K562 (cell line): ENCODE data around the gene ATAD3C. TPM values are rescaled to one million over a fixed set of nuclear protein-coding genes. Genes with fewer than 3 reads are reported as not detected.
A peak's percentile ranks its signal among the peaks of the same experiment; 100 is the strongest.

Experiments used
- ERF ChIP-seq: fragments of 450-650 bp; formaldehyde crosslinking; IDR thresholded peaks from 2 replicates; pipeline ENCODE4 v1.4.0; 2020; ENCODE audit warnings: mild to moderate bottlenecking, mixed read lengths
- HDAC6 ChIP-seq: IDR thresholded peaks from 2 replicates; pipeline ENCODE4 v1.6.1; 2012; ENCODE audit warnings: low read depth, mild to moderate bottlenecking, control low read depth, inconsistent platforms, low read length, moderate library complexity
- HNRNPH1 ChIP-seq: fragments of 200-400 bp; formaldehyde crosslinking; optimal IDR thresholded peaks from 2 replicates; pipeline ENCODE3; 2017; ENCODE audit warnings: low read depth, mild to moderate bottlenecking, low read length, moderate library complexity
- MCM7 ChIP-seq, 2 experiments: fragments of 450-650 bp; IDR thresholded peaks; 2 replicates each; pipeline ENCODE4 v1.6.1; 2016 to 2018
- MTA3 ChIP-seq: fragments of 450-650 bp; formaldehyde crosslinking; IDR thresholded peaks from 2 replicates; pipeline ENCODE4 v1.6.1; 2017; ENCODE audit warnings: mild to moderate bottlenecking, borderline replicate concordance
- MXI1 ChIP-seq: IDR thresholded peaks from 2 replicates; pipeline ENCODE4 v1.6.1; 2011; ENCODE audit warnings: low read depth, mild to moderate bottlenecking, improper control_type of control experiment, low read length
- NR2C1 ChIP-seq, 2 experiments: fragments of 450-650 bp; IDR thresholded peaks; 2 replicates each; pipeline ENCODE4 v1.6.1; 2017; ENCODE audit warnings: mild to moderate bottlenecking in 2 of 2, antibody characterized with exemption in 1 of 2, inconsistent platforms in 1 of 2, missing compliant biosample characterization in 1 of 2, missing genetic modification characterization in 1 of 2
- TBP ChIP-seq: optimal IDR thresholded peaks from 2 replicates; pipeline ENCODE3; 2011; ENCODE audit warnings: low read depth, low read length, improper control_type of control experiment
- WHSC1 ChIP-seq: IDR thresholded peaks from one replicate; pipeline ENCODE4 v1.6.1; 2012; ENCODE audit warnings: low read length, control low read depth, inconsistent platforms
- ZBTB8A ChIP-seq: fragments of 450-650 bp; IDR thresholded peaks from 2 replicates; pipeline ENCODE4 v1.6.1; 2018; ENCODE audit warnings: mild to moderate bottlenecking, moderate library complexity; ENCODE audit not compliant: partially characterized antibody
- ZNF133 ChIP-seq: fragments of 250-450 bp; sonication (Bioruptor Pico); IDR thresholded peaks from 2 replicates; pipeline ENCODE4 v1.4.0; 2020; ENCODE audit warnings: mild to moderate bottlenecking
- polyA plus RNA-seq, 8 experiments: library from polyadenylated mRNA; depleted of rRNA in 4 of 8; stranded (reverse) in 5 of 8; unstranded in 3 of 8; fragments of >200 nt; fragmentation: Nextera tagmentation in 2 of 8; fragmentation: Illumina TruSeq in 1 of 8; extraction: Ambion mirVana in 2 of 8; extraction: Trizol in 1 of 8; gene quantifications; 2 replicates each; pipeline versions ENCODE4 v1.2.1 to v1.2.3, GENCODE V29; 2011 to 2014; ENCODE audit warnings: inconsistent platforms in 1 of 8, missing spikeins in 1 of 8
- total RNA-seq, 7 experiments: library from RNA; depleted of rRNA in 6 of 7; stranded (reverse); fragments of >200 nt in 6 of 7; fragmentation: Illumina TruSeq in 2 of 7; extraction: Trizol in 2 of 7; gene quantifications; 2 replicates each; pipeline versions ENCODE4 v1.2.1 to v1.2.3, GENCODE V29; 2011 to 2021; ENCODE audit warnings: low replicate concordance in 1 of 7
- TF ChIP-seq, protein P1 (sequence below): IDR thresholded peaks from 3 replicates; pipeline ENCODE4 v1.6.1; 2011; ENCODE audit warnings: borderline replicate concordance, mild to moderate bottlenecking, moderate library complexity; ENCODE audit not compliant: insufficient read length; ENCODE audit errors: extremely low read depth
- TF ChIP-seq, protein P2 (sequence below): sonication (generic); formaldehyde crosslinking; IDR thresholded peaks from 2 replicates; pipeline ENCODE4 v1.5.0; 2020; ENCODE audit warnings: missing genetic modification reagents
- TF ChIP-seq, protein P3 (sequence below): fragments of 250-450 bp; sonication (Bioruptor Pico); IDR thresholded peaks from 2 replicates; pipeline ENCODE4 v1.4.0; 2020; ENCODE audit warnings: mild to moderate bottlenecking, moderate library complexity, borderline replicate concordance
- TF ChIP-seq, protein P4 (sequence below): fragments of 250-450 bp; sonication (Bioruptor Pico); IDR thresholded peaks from 2 replicates; pipeline ENCODE4 v1.9.0; 2021; ENCODE audit warnings: mild to moderate bottlenecking, inconsistent platforms
- TF ChIP-seq, protein P5 (sequence below): sonication (generic); formaldehyde crosslinking; IDR thresholded peaks from 2 replicates; pipeline ENCODE4 v1.8.1; 2022; ENCODE audit warnings: missing genetic modification reagents

The ATAD3C gene
- total and polyA plus RNA-seq, 9 of the 15 experiments (the other 6 are each of a cell fraction or from before 2014, with no cell fraction given), result 0.03 to 0.18 TPM; not detected in 7

DNA sequence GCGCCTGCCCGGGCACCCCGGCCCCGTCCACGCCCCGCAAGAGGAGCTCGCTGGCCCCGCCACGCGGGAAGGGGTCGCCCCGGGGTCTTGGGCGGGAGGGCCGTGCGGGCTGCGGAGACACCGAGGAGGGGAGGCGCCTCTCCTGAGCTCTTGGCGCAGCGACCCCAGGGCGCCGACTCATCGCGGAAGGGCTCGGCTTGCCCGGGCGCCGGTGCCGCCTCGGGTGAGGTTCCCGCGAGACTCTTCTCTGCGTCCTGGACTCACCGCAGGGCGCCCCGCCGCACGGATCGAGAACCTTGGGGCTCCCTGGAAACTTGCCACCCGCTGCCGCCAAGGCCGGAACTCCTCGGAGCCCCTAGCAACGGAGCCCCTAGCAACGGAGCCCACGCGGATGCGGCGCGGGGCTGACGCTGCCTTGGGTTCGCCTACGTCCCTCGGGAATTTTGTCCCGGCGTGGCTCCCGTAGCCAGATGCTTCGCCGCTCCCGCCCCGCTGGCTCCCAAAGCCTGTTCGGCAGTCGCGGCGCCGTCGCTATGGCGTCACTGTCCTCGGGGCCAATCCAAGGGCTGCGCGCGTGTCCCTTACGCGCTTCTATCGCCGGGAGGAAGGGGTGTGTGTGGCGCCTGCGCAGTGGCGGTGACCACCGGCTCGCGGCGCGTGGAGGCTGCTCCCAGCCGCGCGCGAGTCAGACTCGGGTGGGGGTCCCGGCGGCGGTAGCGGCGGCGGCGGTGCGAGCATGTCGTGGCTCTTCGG, 62.2 kb downstream of the ATAD3C start, which contains the start of gene ATAD3A (continued):
- TF ChIP-seq WHSC1 (no peak), HDAC6 (no peak), ERF (CRISPR knock-in tag) (peak; percentile 77; the same call in 1 of the 2 replicates), MTA3 (peak; percentile 100), MXI1 (peak; percentile 71), NR2C1 (IDR thresholded peaks at IDR 0.05) (no peak), NR2C1 (tag; IDR thresholded peaks at IDR 0.05) (peak; percentile 52; the same call in 1 of the 2 replicates), MCM7 (IDR thresholded peaks at IDR 0.05) (no peak), TBP (peak; percentile 63), ZBTB8A (no peak), ZNF133 (CRISPR knock-in tag) (no peak), HNRNPH1 (no peak)
- TF ChIP-seq, protein P1, sequence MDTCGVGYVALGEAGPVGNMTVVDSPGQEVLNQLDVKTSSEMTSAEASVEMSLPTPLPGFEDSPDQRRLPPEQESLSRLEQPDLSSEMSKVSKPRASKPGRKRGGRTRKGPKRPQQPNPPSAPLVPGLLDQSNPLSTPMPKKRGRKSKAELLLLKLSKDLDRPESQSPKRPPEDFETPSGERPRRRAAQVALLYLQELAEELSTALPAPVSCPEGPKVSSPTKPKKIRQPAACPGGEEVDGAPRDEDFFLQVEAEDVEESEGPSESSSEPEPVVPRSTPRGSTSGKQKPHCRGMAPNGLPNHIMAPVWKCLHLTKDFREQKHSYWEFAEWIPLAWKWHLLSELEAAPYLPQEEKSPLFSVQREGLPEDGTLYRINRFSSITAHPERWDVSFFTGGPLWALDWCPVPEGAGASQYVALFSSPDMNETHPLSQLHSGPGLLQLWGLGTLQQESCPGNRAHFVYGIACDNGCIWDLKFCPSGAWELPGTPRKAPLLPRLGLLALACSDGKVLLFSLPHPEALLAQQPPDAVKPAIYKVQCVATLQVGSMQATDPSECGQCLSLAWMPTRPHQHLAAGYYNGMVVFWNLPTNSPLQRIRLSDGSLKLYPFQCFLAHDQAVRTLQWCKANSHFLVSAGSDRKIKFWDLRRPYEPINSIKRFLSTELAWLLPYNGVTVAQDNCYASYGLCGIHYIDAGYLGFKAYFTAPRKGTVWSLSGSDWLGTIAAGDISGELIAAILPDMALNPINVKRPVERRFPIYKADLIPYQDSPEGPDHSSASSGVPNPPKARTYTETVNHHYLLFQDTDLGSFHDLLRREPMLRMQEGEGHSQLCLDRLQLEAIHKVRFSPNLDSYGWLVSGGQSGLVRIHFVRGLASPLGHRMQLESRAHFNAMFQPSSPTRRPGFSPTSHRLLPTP, result no peak
- TF ChIP-seq, protein P2, sequence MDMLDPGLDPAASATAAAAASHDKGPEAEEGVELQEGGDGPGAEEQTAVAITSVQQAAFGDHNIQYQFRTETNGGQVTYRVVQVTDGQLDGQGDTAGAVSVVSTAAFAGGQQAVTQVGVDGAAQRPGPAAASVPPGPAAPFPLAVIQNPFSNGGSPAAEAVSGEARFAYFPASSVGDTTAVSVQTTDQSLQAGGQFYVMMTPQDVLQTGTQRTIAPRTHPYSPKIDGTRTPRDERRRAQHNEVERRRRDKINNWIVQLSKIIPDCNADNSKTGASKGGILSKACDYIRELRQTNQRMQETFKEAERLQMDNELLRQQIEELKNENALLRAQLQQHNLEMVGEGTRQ (CRISPR knock-in tag), result no peak
- TF ChIP-seq, protein P3, sequence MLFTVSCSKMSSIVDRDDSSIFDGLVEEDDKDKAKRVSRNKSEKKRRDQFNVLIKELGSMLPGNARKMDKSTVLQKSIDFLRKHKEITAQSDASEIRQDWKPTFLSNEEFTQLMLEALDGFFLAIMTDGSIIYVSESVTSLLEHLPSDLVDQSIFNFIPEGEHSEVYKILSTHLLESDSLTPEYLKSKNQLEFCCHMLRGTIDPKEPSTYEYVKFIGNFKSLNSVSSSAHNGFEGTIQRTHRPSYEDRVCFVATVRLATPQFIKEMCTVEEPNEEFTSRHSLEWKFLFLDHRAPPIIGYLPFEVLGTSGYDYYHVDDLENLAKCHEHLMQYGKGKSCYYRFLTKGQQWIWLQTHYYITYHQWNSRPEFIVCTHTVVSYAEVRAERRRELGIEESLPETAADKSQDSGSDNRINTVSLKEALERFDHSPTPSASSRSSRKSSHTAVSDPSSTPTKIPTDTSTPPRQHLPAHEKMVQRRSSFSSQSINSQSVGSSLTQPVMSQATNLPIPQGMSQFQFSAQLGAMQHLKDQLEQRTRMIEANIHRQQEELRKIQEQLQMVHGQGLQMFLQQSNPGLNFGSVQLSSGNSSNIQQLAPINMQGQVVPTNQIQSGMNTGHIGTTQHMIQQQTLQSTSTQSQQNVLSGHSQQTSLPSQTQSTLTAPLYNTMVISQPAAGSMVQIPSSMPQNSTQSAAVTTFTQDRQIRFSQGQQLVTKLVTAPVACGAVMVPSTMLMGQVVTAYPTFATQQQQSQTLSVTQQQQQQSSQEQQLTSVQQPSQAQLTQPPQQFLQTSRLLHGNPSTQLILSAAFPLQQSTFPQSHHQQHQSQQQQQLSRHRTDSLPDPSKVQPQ, result no peak
- TF ChIP-seq, protein P4, sequence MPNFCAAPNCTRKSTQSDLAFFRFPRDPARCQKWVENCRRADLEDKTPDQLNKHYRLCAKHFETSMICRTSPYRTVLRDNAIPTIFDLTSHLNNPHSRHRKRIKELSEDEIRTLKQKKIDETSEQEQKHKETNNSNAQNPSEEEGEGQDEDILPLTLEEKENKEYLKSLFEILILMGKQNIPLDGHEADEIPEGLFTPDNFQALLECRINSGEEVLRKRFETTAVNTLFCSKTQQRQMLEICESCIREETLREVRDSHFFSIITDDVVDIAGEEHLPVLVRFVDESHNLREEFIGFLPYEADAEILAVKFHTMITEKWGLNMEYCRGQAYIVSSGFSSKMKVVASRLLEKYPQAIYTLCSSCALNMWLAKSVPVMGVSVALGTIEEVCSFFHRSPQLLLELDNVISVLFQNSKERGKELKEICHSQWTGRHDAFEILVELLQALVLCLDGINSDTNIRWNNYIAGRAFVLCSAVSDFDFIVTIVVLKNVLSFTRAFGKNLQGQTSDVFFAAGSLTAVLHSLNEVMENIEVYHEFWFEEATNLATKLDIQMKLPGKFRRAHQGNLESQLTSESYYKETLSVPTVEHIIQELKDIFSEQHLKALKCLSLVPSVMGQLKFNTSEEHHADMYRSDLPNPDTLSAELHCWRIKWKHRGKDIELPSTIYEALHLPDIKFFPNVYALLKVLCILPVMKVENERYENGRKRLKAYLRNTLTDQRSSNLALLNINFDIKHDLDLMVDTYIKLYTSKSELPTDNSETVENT, result peak; percentile 19; the same call in 1 of the 2 replicates
- TF ChIP-seq, protein P5, sequence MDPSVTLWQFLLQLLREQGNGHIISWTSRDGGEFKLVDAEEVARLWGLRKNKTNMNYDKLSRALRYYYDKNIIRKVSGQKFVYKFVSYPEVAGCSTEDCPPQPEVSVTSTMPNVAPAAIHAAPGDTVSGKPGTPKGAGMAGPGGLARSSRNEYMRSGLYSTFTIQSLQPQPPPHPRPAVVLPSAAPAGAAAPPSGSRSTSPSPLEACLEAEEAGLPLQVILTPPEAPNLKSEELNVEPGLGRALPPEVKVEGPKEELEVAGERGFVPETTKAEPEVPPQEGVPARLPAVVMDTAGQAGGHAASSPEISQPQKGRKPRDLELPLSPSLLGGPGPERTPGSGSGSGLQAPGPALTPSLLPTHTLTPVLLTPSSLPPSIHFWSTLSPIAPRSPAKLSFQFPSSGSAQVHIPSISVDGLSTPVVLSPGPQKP, result no peak
